ENCODE data around the gene NID1.

The NID1 gene

GRCh38 chr1:235941876-235942624 is 122.8 kb downstream of the NID1 start:
- Histone ChIP-seq H3K4me3 (replicated peaks; ENCODE audit: insufficient read depth, low read length) (no peak overlapping the region), H3K27me3 (ENCODE audit: insufficient read depth, poor library complexity, severe bottlenecking) (no peaks in the 10 kb centered on the region), H3K27ac (replicated peaks) (peak overlapping the region; percentile 97)
- TF ChIP-seq POLR2AphosphoS5 (IDR thresholded peaks at IDR 0.05; ENCODE audit: low read depth) (peak; percentile 97), GABPA (IDR thresholded peaks at IDR 0.05; ENCODE audit: low read depth) (no peak), REST (IDR thresholded peaks at IDR 0.05; ENCODE audit: insufficient replicate concordance, low read depth) (peak; percentile 59), SPI1 (IDR thresholded peaks at IDR 0.05; ENCODE audit: borderline replicate concordance, low read depth) (peak; percentile 76; the same call in 1 of the 2 replicates), CTCF (IDR thresholded peaks at IDR 0.05; ENCODE audit: insufficient read depth, low read length) (no peak)
- DNase-seq (ENCODE audit: low read depth in 1 of 2, low spot score in 1 of 2), result peak; percentile 94 to 99

- Histone ChIP-seq H3K27ac (replicated peaks) (peak overlapping the region; percentile 97), H3K27me3 (ENCODE audit: insufficient read depth, poor library complexity, severe bottlenecking) (no peaks in the 10 kb centered on the region), H3K4me3 (replicated peaks; ENCODE audit: insufficient read depth, low read length) (no peak overlapping the region)
- DNase-seq (ENCODE audit: low read depth in 1 of 2, low spot score in 1 of 2), result peak; percentile 90 to 91
- TF ChIP-seq SPI1 (IDR thresholded peaks at IDR 0.05; ENCODE audit: borderline replicate concordance, low read depth), result peak; percentile 42; the same call in 1 of the 2 replicates
- TF ChIP-seq POLR2AphosphoS5 (IDR thresholded peaks at IDR 0.05; ENCODE audit: low read depth), result peak; percentile 77; the same call in 1 of the 2 replicates
- no peak for TF ChIP-seq REST (IDR thresholded peaks at IDR 0.05; ENCODE audit: insufficient replicate concordance, low read depth)
These were observed 124.6 kb downstream of the NID1 start for GRCh38 chr1:235940285-235940684.

- DNase-seq (ENCODE audit: low read depth in 1 of 2, low spot score in 1 of 2), result no peak
- TF ChIP-seq REST (IDR thresholded peaks at IDR 0.05; ENCODE audit: insufficient replicate concordance, low read depth), result no peak
- TF ChIP-seq POLR2AphosphoS5 (IDR thresholded peaks at IDR 0.05; ENCODE audit: low read depth), result no peak; the same call in 1 of the 2 replicates
- TF ChIP-seq SPI1 (IDR thresholded peaks at IDR 0.05; ENCODE audit: borderline replicate concordance, low read depth), result no peak
- TF ChIP-seq CTCF (IDR thresholded peaks at IDR 0.05; ENCODE audit: insufficient read depth, low read length), result no peak
- TF ChIP-seq GABPA (IDR thresholded peaks at IDR 0.05; ENCODE audit: low read depth), result no peak
- Histone ChIP-seq H3K4me3 (replicated peaks; ENCODE audit: insufficient read depth, low read length) (no peak overlapping the region), H3K27me3 (ENCODE audit: insufficient read depth, poor library complexity, severe bottlenecking) (no peaks in the 10 kb centered on the region), H3K27ac (replicated peaks) (peak overlapping the region; percentile 97)
These were observed 125.5 kb downstream of the NID1 start for GRCh38 chr1:235939480-235939775.

Measured in HL-60 (cell line).